Measurements from ENCODE around the gene DNAH11. TPM values are rescaled to one million over a fixed set of nuclear protein-coding genes. Genes with fewer than 3 reads are reported as not detected.

DNAH11 gene
- total RNA-seq (ENCODE audit: low replicate concordance): 0.13 and 0.99 TPM in 2 replicates

- peaks cover 64% of the 10 kb centered on the region for H3K27me3 ChIP-seq
Observed at GRCh38 chr7:21542891-21543527, at the start of gene DNAH11. Gene DNAH11, plus strand, starts transcription at chr7:21543039. Its CDS starts 207 bp downstream, at chr7:21543246.

GRCh38 chr7:21495731-21496130 lies 47.1 kb upstream of the DNAH11 start:
- no peaks in the 10 kb centered on the region for H3K4me1 Mint-ChIP-seq
- TF ChIP-seq, protein P1, sequence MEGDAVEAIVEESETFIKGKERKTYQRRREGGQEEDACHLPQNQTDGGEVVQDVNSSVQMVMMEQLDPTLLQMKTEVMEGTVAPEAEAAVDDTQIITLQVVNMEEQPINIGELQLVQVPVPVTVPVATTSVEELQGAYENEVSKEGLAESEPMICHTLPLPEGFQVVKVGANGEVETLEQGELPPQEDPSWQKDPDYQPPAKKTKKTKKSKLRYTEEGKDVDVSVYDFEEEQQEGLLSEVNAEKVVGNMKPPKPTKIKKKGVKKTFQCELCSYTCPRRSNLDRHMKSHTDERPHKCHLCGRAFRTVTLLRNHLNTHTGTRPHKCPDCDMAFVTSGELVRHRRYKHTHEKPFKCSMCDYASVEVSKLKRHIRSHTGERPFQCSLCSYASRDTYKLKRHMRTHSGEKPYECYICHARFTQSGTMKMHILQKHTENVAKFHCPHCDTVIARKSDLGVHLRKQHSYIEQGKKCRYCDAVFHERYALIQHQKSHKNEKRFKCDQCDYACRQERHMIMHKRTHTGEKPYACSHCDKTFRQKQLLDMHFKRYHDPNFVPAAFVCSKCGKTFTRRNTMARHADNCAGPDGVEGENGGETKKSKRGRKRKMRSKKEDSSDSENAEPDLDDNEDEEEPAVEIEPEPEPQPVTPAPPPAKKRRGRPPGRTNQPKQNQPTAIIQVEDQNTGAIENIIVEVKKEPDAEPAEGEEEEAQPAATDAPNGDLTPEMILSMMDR (IDR thresholded peaks at IDR 0.05): no peak
- TF ChIP-seq EZH2 (IDR thresholded peaks at IDR 0.05) (no peak), EZH2phosphoT487 (IDR thresholded peaks at IDR 0.05) (no peak)
- H3K27me3 ChIP-seq: no peaks in the 10 kb centered on the region
- DNase-seq (ENCODE audit: low spot score): no peak
- H3K36me3 Mint-ChIP-seq: peaks cover 56% of the 10 kb centered on the region
- H3K9me3 ChIP-seq (ENCODE audit: low read depth): peaks cover 21% of the 10 kb centered on the region
- H4K20me1 ChIP-seq (ENCODE audit: low read depth): no peaks in the 10 kb centered on the region
- no peaks in the 10 kb centered on the region for H3K4me1 ChIP-seq
- H3K36me3 ChIP-seq: peaks cover 27% of the 10 kb centered on the region
- no peak overlapping the region for H3K9ac ChIP-seq
- H3K79me2 ChIP-seq (ENCODE audit: low read depth): no peaks in the 10 kb centered on the region
- H3K27me3 Mint-ChIP-seq (ENCODE audit: insufficient read depth, low read depth): no peaks in the 10 kb centered on the region
- no peak overlapping the region for H3K4me3 Mint-ChIP-seq
- no peak overlapping the region for H3K27ac Mint-ChIP-seq
- H2AFZ ChIP-seq (replicated peaks): no peak overlapping the region
- no peak overlapping the region for H3K27ac ChIP-seq
- peaks cover 54% of the 10 kb centered on the region for H3K9me3 Mint-ChIP-seq
- H3K4me2 ChIP-seq: no peak overlapping the region
- no peak overlapping the region for H3K4me3 ChIP-seq
- H3F3A ChIP-seq (ENCODE audit: low read depth): no peaks in the 10 kb centered on the region

More at GRCh38 chr7:21542891-21543527, at the start of gene DNAH11:
- TF ChIP-seq, protein P1 (IDR thresholded peaks at IDR 0.05): no peak
- peak; percentile 23 for TF ChIP-seq EZH2phosphoT487 (IDR thresholded peaks at IDR 0.05)
- Histone ChIP-seq H3K9me3 (ENCODE audit: low read depth) (no peaks in the 10 kb centered on the region), H3K4me3 (peak within 1 kb of the TSS; percentile 56), H3K4me1 (peaks cover 8% of the 10 kb centered on the region), H3K4me2 (peak within 1 kb of the TSS; percentile 93), H3F3A (ENCODE audit: low read depth) (no peaks in the 10 kb centered on the region), H3K79me2 (ENCODE audit: low read depth) (no peaks in the 10 kb centered on the region), H3K27ac (no peak within 1 kb of the TSS), H2AFZ (replicated peaks) (peak within 1 kb of the TSS; percentile 87), H3K36me3 (no peaks in the 10 kb centered on the region), H4K20me1 (ENCODE audit: low read depth) (no peaks in the 10 kb centered on the region), H3K9ac (no peak within 1 kb of the TSS)
- H3K27me3 Mint-ChIP-seq (ENCODE audit: insufficient read depth, low read depth): peaks cover 11% of the 10 kb centered on the region
- H3K27ac Mint-ChIP-seq: no peak within 1 kb of the TSS
- peaks cover 3% of the 10 kb centered on the region for H3K4me1 Mint-ChIP-seq
- no peaks in the 10 kb centered on the region for H3K36me3 Mint-ChIP-seq
- peaks cover 4% of the 10 kb centered on the region for H3K9me3 Mint-ChIP-seq
- DNase-seq (ENCODE audit: low spot score): peak; percentile 84
- H3K4me3 Mint-ChIP-seq: peak within 1 kb of the TSS; percentile 79

DNA sequence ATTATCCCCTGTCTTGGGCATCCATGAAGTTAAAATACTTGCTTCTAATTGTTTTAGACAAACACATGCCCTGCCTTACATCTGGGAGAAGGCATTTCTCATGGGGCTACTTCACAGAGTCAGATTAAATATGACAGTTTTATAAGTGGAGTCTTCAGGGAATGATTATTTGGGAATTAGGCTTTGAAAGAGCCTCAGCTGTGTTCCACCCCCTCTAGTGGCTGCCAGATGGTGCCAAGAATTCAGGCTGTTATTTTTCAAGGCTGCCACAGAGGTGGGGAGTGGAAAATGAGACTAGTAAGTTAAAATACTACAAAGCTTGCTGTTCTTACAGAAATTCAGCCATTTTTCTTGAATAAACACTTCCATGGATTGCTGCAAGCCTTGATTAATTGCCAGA lies 45.8 kb upstream of the DNAH11 start:
- peaks cover 56% of the 10 kb centered on the region for H3K36me3 Mint-ChIP-seq
- TF ChIP-seq, protein P1 (IDR thresholded peaks at IDR 0.05): peak; percentile 30
- no peak for TF ChIP-seq EZH2 (IDR thresholded peaks at IDR 0.05)
- peaks cover 51% of the 10 kb centered on the region for H3K9me3 Mint-ChIP-seq
- no peak overlapping the region for H3K4me3 ChIP-seq
- H3K27me3 ChIP-seq: no peaks in the 10 kb centered on the region
- peaks cover 21% of the 10 kb centered on the region for H3K9me3 ChIP-seq (ENCODE audit: low read depth)
- H3K27me3 Mint-ChIP-seq (ENCODE audit: insufficient read depth, low read depth): no peaks in the 10 kb centered on the region
- H2AFZ ChIP-seq (replicated peaks): no peak overlapping the region
- H3F3A ChIP-seq (ENCODE audit: low read depth): no peaks in the 10 kb centered on the region
- no peak overlapping the region for H3K4me3 Mint-ChIP-seq
- no peak overlapping the region for H3K27ac ChIP-seq
- H3K27ac Mint-ChIP-seq: no peak overlapping the region
- no peak overlapping the region for H3K4me2 ChIP-seq
- H3K4me1 Mint-ChIP-seq: no peaks in the 10 kb centered on the region
- H3K79me2 ChIP-seq (ENCODE audit: low read depth): no peaks in the 10 kb centered on the region
- no peaks in the 10 kb centered on the region for H3K4me1 ChIP-seq
- DNase-seq (ENCODE audit: low spot score): no peak
- H4K20me1 ChIP-seq (ENCODE audit: low read depth): no peaks in the 10 kb centered on the region
- peaks cover 24% of the 10 kb centered on the region for H3K36me3 ChIP-seq
- no peak overlapping the region for H3K9ac ChIP-seq

Measured in neural progenitor cell (in vitro differentiated cells).